ENCODE results near the gene IL17D.

Gene IL17D

DNA sequence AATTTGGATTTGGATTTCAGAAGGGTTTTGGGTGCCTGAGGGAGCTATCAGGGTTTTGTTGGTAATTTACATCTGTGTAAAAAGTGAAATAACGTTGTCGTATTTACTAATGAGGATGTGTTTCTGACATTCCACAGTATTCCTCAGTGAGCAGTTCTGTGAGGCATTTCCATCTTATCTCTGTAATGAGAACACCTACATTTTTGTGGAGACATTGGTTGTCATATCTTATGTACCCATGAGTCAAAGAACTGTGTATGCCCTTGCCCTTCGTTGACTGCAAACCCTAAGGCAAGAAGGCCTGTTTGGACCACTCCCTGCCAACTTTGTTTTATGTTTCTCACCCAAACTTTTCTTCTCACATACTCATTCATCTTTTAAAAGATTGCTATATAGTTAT is 14.2 kb upstream of the IL17D start:
- no peak for DNase-seq (ENCODE audit: low read depth in 2 of 2)

DNA sequence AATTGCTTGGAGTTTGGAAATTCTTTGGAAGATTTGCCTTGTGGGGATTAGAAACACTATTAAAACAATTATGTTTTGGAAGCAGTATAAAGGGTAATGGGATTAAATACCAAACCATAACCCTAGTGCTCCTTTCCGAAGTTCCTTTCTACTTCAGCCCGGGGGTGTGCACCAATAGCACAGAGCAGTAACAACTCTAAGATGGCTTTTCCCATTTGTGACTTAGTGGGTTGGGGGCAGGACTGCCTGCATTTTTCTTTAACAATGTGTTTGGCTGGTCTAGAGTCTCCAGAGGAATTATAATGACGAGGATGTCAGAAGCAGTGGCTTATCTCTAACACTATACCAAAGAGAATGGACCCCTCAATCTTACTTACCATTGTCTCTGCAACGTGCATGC is 11.9 kb upstream of the IL17D start:
- DNase-seq (ENCODE audit: low read depth in 2 of 2), result no peak

DNA sequence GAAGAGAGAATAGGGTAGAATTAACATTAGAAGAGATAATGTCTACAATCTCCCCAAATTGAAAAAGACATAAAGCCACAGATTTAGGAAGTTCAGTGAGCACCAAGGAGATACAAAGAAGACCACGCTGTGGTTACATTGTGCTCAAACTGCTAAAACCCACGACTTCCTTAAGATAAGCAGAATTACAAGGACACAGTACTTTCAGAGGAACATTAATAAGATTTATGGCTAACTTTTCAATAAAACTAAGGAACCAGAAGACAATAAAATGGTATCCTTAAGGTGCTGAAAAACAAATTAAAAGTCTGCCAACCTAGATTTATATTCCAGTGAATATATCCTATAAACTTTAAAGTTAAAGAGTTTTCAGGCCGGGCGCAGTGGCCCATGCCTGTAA is 7.4 kb upstream of the IL17D start:
- no peak for DNase-seq (ENCODE audit: low read depth in 2 of 2)

DNA sequence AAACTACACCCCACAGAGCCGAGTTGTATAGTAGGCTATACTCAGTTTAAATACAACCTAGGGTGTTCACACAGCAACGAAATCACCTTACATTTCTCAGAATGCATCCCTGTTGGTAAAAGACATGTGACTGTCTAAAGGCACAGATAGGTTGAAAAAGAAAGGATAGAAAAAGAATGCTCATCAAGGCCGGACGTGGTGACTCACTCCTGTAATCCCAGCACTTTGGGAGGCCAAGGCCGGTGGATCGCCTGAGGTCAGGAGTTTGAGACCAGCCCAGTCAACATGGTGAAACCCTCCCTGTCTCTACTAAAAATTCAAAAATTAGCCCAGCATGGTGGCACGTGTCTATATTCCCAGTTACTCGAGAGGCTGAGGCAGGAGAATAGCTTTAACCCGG is 3.8 kb upstream of the IL17D start:
- DNase-seq (ENCODE audit: low read depth in 2 of 2), result no peak

DNA sequence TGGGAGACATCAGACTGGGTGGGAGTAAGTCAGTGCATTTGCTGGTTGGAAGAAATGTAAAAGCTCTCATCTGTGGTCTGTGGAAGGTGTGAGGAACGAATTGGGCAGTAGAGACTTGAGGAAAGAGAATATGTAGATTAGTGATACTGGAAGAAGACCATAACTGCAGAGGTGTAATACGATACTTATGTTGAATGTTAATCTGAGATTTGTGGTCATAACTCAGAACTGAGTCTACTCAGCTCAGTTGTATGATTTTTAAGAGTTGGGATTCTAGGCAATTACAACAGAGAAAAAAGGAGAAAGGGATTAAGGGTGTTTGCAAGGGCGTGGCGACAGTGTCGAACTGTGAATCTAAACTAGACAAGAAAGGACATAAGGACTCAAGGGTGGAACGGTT is 3.2 kb upstream of the IL17D start:
- no peak for DNase-seq (ENCODE audit: low read depth in 2 of 2)

DNA sequence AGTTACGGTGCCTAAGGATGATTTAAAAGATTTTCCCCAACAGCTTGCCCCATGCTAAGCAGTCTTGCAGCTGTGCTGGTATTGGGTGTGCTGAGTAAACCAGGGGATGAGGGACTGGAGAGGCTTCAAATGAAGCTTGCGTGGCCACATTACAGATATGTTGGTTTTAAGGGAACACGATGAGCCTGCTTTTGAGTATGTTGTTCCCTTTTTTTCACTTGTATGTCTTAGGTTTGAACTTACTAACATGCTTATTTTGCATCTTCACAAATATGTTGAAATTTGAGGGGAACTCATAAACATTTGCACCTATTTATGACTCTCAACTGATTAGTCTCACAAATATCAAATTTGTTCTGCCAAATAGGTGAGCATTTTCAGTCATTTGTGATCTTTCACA is 2.0 kb upstream of the IL17D start:
- DNase-seq (ENCODE audit: low read depth in 2 of 2), result no peak

DNA sequence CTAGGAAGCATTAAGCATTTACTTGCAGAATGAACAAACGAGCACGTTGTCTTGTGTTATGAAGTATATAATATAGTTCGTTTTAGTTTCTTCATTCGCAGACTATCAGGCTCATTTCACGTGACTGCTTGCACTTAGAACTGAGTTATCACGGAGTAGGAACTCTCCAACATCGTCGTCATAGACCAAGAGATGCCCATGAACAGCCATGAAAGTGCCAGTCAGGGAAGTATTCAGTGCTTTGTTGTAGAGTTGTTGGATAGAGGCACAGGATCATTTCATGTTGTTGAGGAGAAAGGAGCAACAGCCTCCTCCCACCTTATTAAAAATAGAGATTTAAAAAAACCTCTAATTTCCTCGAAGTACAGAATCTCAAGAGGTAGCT is 977 bp upstream of the IL17D start:
- no peak for DNase-seq (ENCODE audit: low read depth in 2 of 2)

DNA sequence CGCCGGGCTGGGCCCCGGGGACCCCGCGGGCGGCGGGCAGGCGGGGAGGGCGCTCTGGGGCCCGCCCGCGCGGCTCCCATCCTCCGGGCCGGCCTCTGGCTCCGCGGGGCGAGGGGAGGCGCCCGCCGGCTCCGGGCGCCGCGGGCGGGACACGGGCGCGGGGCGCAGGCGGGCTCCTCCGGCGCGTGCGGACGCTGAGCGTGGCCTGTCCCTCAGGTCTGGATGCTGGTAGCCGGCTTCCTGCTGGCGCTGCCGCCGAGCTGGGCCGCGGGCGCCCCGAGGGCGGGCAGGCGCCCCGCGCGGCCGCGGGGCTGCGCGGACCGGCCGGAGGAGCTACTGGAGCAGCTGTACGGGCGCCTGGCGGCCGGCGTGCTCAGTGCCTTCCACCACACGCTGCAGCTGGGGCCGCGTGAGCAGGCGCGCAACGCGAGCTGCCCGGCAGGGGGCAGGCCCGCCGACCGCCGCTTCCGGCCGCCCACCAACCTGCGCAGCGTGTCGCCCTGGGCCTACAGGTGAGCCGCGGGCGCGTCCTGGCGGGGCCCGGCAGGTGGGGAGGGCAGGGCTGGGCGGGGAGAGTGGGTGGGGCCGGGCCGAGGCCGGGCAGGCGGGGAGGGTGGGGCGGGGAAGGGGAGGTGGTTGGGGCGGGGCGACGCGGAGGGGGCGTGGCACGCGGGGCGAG is 420 bp downstream of the IL17D start:
- peak; percentile 61 to 66 for DNase-seq (ENCODE audit: low read depth in 2 of 2)

DNA sequence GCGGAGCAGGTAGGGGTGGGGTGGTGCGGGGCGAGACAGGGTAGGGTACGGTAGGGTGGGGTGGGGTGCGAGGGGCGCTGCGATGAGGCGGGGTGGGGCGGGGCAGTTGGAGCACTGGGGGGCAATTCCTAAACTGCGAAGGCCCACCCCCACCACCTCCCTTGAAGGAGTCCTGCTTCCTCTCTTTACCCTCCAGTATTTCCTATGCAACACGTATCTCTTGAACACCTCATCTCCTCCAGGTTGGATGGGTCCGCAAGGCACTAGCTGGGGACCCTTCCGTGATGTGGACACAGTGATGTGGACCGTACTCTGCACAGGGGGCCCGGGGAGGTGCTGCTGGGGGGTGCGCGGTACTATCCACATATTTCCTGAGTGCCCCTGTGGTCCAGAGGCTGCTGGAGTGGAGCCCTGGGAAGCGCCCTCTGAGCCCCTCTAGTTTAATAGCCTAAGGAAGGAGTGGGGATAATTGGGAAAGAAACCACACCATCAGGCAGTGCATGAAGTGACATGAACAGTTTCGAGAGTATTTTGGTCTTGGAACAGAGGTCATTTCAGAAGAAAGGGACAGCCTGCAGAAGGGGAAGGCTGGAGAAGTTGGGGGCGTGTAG is 1.1 kb downstream of the IL17D start:
- DNase-seq (ENCODE audit: low read depth in 2 of 2), result no peak

DNA sequence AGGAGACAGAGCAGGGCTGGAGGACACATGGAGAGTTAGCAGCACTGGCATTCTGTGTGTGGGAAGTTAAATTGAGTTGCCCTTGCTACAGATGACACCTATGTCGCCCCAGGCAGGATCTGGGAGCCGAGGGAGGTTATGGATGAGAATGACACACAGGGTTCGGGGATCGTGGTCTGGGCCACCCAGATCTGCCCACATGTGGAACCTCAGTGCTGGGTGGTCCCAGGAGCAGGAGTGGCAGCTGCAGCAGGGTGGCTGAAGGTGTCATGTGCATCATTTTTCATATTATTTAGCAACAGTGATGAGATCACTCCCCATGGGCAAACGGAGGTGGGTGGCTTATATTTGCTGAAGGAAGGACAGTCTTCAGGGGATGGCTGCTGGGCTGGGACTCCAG is 3.2 kb downstream of the IL17D start:
- no peak for DNase-seq (ENCODE audit: low read depth in 2 of 2)

DNA sequence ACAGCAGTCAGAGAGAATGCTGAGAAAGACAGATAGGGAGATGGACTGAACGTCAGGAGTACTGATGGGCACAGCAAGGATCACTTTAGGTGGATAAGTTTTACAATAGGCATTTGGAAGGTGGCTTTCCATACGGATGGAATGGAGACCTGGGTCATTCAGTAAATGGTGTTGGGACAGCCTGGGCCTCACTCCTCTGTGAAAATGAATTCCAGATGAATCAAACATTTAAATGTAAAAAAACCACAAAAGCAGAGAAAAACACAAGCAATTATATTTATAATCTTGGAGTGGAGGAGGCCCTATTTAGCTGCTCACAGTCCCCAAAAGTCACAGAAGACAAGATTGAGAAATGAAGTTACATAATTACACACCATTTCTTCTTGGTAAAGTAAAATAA is 4.7 kb downstream of the IL17D start:
- DNase-seq (ENCODE audit: low read depth in 2 of 2), result no peak

DNA sequence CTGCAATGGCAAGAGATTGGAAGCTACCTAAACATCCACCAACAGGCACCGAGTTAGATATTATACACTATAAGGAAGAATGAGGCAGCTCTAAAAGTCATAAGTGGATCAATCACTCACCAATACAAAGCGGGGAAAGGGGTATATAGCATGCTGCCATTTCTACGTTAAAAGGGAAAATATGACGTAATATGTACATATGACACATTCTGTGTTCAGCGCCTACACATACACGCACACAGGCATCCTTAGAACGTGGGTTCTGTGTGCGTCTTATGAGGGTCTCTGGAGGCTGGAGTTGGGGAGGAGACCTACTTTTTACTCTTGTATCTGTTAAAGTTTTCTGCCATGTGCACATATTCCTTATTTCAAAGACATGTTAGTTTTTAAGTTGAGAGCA is 5.9 kb downstream of the IL17D start:
- DNase-seq (ENCODE audit: low read depth in 2 of 2), result no peak

DNA sequence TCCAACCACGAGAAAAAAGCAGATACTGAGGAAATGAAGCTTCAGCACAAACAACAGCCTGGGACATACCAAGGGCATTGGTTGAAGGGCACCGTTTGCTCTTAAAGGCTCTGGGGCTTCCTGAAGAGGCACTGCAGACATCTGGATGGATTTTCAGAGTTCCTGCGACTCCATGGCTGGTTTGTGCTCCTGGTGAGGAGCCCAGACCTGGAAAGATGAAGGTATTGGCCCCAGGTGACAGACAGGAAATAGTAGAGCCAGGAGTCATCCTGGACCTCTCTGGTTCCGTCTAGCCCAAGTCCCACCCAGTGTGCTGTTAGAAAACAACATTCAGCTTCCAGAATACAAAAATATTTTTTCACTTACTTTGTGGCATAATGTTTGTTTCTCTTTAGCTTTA is 6.3 kb downstream of the IL17D start:
- DNase-seq (ENCODE audit: low read depth in 2 of 2), result no peak

DNA sequence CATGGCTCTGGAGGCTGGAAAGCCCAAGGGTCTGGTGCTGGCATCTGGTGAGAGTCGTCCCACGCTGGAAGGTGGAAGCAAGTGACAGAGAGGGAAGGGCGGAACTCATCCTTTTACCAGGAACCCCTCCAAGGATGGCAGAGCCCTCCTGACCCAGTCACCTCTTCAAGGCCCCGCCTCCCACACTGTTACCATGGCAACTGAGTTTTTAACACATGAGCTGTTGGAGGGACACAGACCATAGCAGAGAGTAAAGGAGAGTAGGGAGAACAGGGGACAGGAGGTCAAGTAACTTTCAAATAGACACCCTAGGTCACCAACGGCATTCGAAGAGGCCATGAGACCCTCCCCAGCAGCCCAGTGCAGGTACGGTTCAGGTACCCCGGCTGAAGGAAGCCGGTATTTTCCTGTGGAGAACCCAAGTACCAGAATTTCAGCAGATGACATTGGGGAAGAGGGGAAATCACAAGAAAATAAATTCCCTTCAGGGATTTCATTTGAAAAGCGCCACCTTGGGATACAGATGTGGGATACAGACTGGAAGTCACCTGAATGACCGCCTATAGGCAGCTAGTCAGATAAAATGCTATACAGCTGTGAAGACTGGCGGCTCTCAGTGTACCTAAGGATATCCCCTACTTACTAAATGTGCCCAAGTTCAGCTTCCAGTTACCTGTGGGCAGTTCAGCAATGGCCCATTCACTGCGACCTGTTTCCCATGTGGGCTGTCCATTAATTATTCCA is 8.0 kb downstream of the IL17D start:
- DNase-seq (ENCODE audit: low read depth in 2 of 2), result no peak

DNA sequence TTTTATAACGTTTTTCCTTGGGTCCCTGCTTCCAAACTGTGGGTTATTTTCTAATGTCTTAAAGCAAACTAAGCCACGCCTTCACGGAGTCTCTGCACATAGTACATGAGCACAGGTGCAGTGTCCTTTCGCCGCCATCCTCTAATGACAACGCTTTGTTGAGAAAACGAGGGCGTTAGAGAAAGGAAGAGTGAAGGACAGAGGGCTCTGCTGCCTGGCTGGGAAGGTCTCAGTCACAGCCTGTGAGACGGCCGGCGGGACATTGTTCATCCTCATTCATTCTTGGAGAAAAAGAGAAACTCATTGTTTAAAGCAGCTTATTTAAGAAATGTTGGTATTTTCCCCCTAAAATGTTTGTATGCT is 9.5 kb downstream of the IL17D start:
- DNase-seq (ENCODE audit: low read depth in 2 of 2), result no peak

DNA sequence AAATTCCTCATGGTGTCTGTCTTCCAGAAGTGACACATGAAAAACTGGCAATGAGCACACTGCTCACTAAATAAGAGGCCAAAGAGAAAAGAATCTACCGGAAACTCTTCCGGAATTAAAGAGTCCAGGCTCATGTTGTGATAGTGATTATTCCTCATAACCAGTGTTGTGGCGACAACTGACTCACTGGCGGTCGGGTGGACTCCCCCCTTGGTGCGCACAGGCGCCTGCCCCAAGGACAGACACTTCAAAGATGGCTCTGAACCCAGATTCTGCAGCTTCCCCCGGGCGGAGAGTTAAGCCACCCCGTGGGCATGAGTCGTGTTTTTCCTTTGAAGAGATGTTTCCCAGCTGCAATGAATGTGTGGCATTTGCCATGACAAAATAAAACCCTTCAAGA is 10.3 kb downstream of the IL17D start:
- no peak for DNase-seq (ENCODE audit: low read depth in 2 of 2)

DNA sequence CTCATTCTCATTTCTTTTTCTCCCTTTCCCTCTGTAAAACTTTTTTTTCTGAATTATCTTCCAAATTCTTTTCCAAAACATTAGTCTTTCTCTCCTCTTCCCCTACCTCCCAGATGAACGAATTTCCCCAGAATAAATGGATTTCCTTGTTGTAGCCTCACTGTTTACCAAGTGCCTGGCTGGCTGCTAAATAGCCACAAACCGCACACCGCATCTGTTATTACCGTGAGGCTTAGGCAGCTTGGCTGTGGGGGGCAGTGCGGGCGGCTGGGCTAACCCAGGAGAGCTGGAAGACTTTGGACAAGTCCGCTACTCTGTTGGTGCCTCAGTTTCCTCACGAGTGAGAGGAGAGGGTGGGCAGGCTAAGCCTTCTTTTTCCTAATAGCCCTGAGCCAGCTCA is 10.7 kb downstream of the IL17D start:
- DNase-seq (ENCODE audit: low read depth in 2 of 2), result no peak

DNA sequence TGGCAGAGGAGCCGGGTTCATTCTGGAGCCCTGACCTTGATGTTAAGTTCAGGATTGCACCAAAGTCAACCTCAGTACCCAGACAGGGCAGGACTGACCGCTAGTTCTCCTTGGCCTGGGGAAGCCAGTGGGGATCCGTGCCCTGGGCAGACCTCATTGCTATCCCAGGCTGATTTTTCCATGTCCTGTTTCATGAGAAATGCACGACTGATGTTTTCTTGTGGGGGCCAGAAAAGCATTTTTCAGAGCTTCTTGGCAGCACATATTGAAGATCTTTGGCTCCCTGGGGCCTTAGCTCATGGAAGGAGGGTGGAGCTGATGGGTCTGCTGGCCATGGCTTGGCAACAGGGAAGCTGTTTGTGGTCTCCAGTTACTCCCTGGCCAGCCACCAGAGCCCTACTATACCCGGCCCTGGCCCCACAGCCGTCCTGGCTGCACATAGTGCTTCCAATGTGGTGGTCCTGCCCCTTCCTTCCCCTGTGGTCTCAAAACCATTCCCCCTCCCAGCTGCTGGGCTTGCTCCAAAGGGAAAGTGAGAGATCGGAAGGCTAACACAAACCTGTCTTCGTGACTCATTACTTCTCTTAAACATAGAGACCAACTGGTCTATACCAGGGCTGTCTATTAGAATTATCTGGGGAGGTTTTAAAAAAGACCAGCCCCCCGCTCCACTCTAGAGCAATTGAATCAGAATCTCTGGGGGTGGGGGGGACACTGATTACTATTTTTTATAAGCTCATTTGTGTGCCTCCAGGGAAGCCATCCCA is 11.2 kb downstream of the IL17D start:
- no peak for DNase-seq (ENCODE audit: low read depth in 2 of 2)

DNA sequence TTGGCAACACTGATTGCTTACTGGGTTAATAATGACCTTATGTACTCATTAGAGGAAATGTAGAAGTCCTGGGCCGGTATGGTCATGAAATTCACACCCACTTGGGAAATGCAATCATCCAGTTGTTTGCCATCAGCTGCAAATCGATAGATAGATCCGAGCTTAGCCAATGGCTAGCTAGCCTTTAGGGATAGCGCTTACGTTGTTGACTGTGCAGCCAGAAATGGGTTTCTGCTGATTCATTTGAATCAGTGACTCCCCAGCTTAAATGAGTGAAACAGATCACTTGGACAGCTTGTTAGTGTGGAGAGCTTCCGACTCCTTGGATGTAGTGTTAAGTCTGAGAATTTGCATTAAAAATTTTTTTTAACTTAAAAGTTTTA is 11.8 kb downstream of the IL17D start:
- no peak for DNase-seq (ENCODE audit: low read depth in 2 of 2)

DNA sequence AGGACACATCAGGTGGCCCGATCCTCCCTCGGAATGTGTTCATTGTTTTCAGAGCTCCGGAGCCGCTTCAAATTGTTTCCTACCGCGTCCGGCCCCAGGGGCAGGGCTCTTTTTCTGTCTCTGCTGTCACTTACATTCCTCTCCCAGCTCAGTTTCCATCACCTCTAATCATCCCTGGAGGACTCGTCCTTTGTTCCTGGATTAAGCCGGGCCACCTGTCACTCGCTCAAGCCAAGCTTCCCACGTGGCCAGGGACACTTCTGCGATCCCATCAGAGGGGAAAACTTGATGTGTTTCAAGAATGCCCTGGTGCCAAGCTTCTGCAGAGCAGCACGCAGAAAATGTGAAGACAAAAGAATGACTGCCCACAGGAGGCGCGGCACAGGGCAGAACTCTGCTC is 13.5 kb downstream of the IL17D start:
- no peak for DNase-seq (ENCODE audit: low read depth in 2 of 2)

DNA sequence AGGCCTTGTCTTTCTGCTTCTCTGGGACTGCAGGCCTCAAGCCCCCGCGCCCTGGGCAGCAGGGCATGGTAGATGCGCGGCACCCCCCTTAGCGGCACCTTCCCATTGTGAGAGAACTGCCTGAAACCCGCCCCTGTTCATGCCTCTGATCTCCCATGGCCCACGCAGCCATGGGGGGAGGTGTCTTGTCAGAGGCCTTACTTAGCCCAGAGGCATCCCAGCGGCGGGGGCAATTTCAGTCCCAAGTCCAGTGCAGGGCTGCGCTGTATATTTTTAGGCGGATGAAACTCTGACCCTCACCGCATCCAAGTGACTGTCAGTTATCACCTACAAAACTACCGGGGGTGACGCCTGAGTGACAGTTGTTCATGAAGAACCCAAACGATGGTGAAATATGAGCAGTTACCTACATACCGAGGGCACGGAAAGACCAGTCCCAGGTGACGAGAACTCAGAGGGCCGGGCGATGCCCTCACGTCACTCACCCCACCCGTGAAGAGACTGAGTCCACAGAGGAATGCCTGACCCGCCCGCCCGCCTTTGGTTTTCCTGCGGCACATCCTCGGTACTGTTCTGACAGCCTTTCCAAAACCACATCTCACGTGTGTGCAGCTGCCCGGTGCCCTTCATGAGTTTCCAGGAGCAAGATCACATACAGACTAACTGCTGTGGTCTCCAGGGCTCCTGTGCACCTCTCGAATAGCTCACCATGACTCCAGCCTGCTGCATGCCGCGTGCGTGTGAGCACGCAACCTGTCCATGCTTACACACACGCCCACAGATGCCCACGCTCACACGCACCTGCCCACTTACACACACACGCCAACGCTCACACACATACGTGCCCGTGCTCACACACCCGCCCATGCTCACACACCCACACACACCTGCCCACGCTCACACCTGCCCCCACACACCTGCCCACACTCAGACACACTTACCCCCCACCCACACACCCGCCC is 14.4 kb downstream of the IL17D start:
- no peak for DNase-seq (ENCODE audit: low read depth in 2 of 2)
